ENCODE measurements around the gene DLG2. TPM values are rescaled to one million over a fixed set of nuclear protein-coding genes. Genes with fewer than 3 reads are reported as not detected.

Gene DLG2
- total and polyA plus RNA-seq, 7 donors: 0.60 to 25.8 (median 9.7) TPM; not detected in 1

- no peak for TF ChIP-seq CTCF (IDR thresholded peaks at IDR 0.05)
- TF ChIP-seq POLR2A (IDR thresholded peaks at IDR 0.05): no peak
- no peak for TF ChIP-seq POLR2AphosphoS5 (IDR thresholded peaks at IDR 0.05)
- no peak for TF ChIP-seq EP300 (IDR thresholded peaks at IDR 0.05)
- Histone ChIP-seq H3K27ac (no peak overlapping the region), H3K4me3 (no peak overlapping the region), H3K4me1 (no peaks in the 10 kb centered on the region), H3K9me3 (no peaks in the 10 kb centered on the region), H3K36me3 (no peaks in the 10 kb centered on the region), H3K27me3 (no peaks in the 10 kb centered on the region)
- DNase-seq: no peak
- intact Hi-C loops (cut with DNase I): no loop called here
- 78 to 87% methylated on average over 4 of the region's 4 CpGs for WGBS, 2 donors
Observed at GRCh38 chr11:83684071-83684470, 1943.1 kb downstream of the DLG2 start.

GRCh38 chr11:83682611-83682973 lies 1944.6 kb downstream of the DLG2 start:
- no peaks in the 10 kb centered on the region for H3K27me3 ChIP-seq
- no peak overlapping the region for H3K4me3 ChIP-seq
- intact Hi-C loops (cut with DNase I): no loop called here

GRCh38 chr11:83681906-83682610 lies 1945.1 kb downstream of the DLG2 start:
- no peak for TF ChIP-seq POLR2AphosphoS5 (IDR thresholded peaks at IDR 0.05)
- no peak for TF ChIP-seq CTCF (IDR thresholded peaks at IDR 0.05)
- TF ChIP-seq POLR2A (IDR thresholded peaks at IDR 0.05): no peak
- no peak for TF ChIP-seq EP300 (IDR thresholded peaks at IDR 0.05)
- Histone ChIP-seq H3K4me1 (no peaks in the 10 kb centered on the region), H3K4me3 (no peak overlapping the region), H3K9me3 (no peaks in the 10 kb centered on the region), H3K36me3 (no peaks in the 10 kb centered on the region), H3K27me3 (no peaks in the 10 kb centered on the region), H3K27ac (no peak overlapping the region)
- 63 to 78% methylated on average over 10 of the region's 10 CpGs for WGBS, 2 donors
- DNase-seq: no peak
- intact Hi-C loops (cut with DNase I): no loop called here

More at GRCh38 chr11:83682611-83682973, 1944.6 kb downstream of the DLG2 start:
- no peak for TF ChIP-seq EP300 (IDR thresholded peaks at IDR 0.05)
- TF ChIP-seq POLR2AphosphoS5 (IDR thresholded peaks at IDR 0.05): no peak
- no peak for TF ChIP-seq POLR2A (IDR thresholded peaks at IDR 0.05)
- no peak for TF ChIP-seq CTCF (IDR thresholded peaks at IDR 0.05)
- no peaks in the 10 kb centered on the region for H3K36me3 ChIP-seq
- no peaks in the 10 kb centered on the region for H3K9me3 ChIP-seq
- no peaks in the 10 kb centered on the region for H3K4me1 ChIP-seq
- H3K27ac ChIP-seq: no peak overlapping the region
- DNase-seq: no peak
- WGBS, 2 donors: 77 to 81% methylated on average over 1 of the region's 1 CpG

GRCh38 chr11:83681031-83681781 lies 1945.9 kb downstream of the DLG2 start:
- WGBS, 2 donors: 65 to 76% methylated on average over 15 of the region's 15 CpGs
- Histone ChIP-seq H3K27ac (no peak overlapping the region), H3K4me3 (no peak overlapping the region), H3K4me1 (peaks cover 0 to 8% (median under 1%) of the 10 kb centered on the region in 4 donors), H3K36me3 (no peaks in the 10 kb centered on the region), H3K9me3 (no peaks in the 10 kb centered on the region), H3K27me3 (no peaks in the 10 kb centered on the region)
- DNase-seq: no peak
- intact Hi-C loops (cut with DNase I): no loop called here
- no peak for TF ChIP-seq POLR2A (IDR thresholded peaks at IDR 0.05)
- no peak for TF ChIP-seq CTCF (IDR thresholded peaks at IDR 0.05)
- no peak for TF ChIP-seq POLR2AphosphoS5 (IDR thresholded peaks at IDR 0.05)
- TF ChIP-seq EP300 (IDR thresholded peaks at IDR 0.05): no peak

Data from sigmoid colon (tissue), 7 donors.